22Rv1 (cell line): Measurements from ENCODE around the gene KCNIP4.

ENCODE experiments used
- CTCF ChIP-seq: fragments of 450-650 bp; IDR thresholded peaks from 2 replicates; pipeline ENCODE4 v1.5.1; 2017; ENCODE audit warnings: mild to moderate bottlenecking
- ZFX ChIP-seq: fragments of 450-650 bp; IDR thresholded peaks from 2 replicates; pipeline ENCODE4 v1.6.1; 2017; ENCODE audit warnings: antibody characterized with exemption, borderline replicate concordance

DNA sequence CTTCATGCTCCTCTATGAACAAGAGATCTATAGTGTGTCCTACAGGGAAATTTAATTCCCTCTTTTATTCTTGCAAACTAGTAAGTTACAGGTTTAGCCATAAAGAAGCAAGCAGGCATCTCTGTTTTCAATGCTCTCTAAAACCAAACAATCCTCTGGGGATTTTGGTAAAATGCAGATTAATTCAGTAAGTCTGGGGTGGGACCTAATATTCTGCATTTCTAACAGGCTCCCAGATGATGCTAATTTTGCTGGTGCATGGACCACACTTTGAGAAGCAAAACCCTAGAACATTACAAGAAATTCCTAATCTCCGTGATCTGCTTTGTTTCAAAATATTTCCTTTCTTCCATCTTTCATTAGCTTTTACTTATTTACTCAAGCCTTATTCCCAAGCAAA, 903.5 kb downstream of the KCNIP4 start:
- TF ChIP-seq CTCF (no peak), ZFX (no peak)
